ENCODE data around the gene PIK3R6.

The PIK3R6 gene

DNA sequence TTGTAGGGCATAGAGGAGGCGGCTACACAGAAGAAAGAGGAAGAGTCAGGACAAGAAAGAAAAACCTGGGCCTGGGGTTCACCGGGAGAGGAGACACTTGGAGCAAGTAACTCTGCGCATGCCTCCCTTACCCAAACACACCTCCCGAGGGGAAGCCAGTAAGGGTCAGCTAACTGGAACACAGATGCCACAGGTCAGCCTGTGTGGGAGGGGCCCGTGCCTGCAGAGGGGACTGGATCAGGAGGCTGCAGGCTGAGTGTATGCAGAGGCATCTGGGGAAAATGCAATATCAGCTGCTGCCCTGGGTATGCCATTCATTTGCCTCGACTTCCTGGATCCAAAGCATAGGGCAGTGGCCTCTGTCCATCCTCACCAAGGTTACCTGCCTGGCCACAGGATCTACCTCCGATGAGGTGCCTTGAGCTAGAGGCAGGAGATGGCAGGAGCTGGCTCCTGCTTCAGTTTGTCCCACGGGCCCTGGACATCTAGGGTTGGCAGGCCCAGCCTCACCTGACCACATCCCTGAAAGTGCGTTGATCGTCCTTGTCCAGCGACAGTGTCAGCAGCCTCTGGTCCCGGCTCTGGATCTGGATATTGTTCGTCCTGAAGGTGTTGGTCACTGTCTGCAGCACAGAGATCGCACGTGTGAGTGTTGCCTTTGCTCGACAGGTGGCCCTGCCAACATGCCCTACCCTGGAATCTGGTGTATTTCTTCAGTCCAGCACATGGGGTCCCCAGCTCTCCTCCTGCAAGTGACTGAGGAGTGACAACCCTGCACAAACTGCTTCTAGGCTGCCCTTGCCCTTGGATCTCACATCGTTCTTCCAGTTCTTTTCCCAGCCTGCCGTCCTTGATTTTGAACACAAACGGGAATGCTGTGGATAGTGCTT is 63.7 kb downstream of the PIK3R6 start:
- DNase-seq (ENCODE audit: low read depth): no peak
- no peak overlapping the region for H3K4me3 ChIP-seq (ENCODE audit: control insufficient read depth, low read depth, low read length)
- no peak for TF ChIP-seq CTCF (conservative IDR thresholded peaks at IDR 0.05; ENCODE audit: control insufficient read depth, insufficient read depth, low read depth, low read length)

GRCh38 chr17:8801135-8801840 is 66.2 kb downstream of the PIK3R6 start:
- H3K4me3 ChIP-seq (ENCODE audit: control insufficient read depth, low read depth, low read length): no peak overlapping the region
- no peak for DNase-seq (ENCODE audit: low read depth)
- no peak for TF ChIP-seq CTCF (conservative IDR thresholded peaks at IDR 0.05; ENCODE audit: control insufficient read depth, insufficient read depth, low read depth, low read length)

DNA sequence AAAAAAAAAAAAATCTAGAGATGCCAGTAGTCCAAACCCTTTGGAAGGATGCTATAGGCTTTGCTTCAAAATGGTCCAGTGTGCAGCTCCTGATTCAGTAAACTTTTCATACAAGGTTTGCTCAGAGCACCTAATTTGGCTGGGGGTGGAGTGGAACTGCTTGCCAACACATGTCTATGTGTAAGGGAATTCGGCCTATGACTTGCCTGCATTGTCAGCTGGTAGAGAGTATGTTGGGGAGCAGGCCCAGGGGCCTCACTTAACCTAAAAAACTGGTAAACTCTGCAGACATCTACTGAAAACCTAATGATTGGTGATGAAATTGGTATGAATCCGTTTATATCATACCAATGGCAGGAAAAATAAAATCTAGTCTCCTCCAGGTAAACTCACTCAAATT is 66.8 kb downstream of the PIK3R6 start:
- DNase-seq (ENCODE audit: low read depth): no peak
- no peak overlapping the region for H3K4me3 ChIP-seq (ENCODE audit: control insufficient read depth, low read depth, low read length)
- TF ChIP-seq CTCF (conservative IDR thresholded peaks at IDR 0.05; ENCODE audit: control insufficient read depth, insufficient read depth, low read depth, low read length): no peak

DNA sequence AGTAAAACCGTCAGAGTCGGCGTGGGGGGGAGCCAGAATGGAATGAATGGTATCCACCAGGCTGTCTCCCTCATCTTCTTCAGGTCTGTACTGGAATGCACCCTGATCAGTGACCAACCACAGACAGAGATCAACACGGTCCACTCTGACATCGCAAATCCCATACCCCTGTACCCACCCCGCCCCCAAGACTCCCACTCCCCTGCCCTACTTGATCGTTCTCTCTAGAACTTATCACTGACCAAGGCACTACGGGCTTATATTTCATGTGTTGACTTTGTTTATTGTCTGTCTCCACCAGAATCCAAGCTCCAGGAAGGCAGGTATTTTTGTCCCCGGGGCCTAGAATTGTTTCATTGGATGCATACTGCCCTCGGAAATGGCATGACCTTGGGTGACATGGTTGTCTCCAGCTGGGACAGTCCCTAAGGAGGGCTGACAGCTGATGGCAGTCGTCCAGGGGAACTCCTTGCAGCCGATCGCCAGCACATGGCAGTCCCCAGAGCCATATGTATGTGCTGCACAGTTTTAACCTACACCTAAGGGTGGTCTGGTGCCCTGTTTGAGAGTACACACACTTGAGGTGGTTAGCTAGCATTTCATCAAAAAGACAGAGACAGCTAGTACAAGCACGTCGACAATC is 67.8 kb downstream of the PIK3R6 start:
- TF ChIP-seq CTCF (conservative IDR thresholded peaks at IDR 0.05; ENCODE audit: control insufficient read depth, insufficient read depth, low read depth, low read length): no peak
- no peak for DNase-seq (ENCODE audit: low read depth)
- no peak overlapping the region for H3K4me3 ChIP-seq (ENCODE audit: control insufficient read depth, low read depth, low read length)

DNA sequence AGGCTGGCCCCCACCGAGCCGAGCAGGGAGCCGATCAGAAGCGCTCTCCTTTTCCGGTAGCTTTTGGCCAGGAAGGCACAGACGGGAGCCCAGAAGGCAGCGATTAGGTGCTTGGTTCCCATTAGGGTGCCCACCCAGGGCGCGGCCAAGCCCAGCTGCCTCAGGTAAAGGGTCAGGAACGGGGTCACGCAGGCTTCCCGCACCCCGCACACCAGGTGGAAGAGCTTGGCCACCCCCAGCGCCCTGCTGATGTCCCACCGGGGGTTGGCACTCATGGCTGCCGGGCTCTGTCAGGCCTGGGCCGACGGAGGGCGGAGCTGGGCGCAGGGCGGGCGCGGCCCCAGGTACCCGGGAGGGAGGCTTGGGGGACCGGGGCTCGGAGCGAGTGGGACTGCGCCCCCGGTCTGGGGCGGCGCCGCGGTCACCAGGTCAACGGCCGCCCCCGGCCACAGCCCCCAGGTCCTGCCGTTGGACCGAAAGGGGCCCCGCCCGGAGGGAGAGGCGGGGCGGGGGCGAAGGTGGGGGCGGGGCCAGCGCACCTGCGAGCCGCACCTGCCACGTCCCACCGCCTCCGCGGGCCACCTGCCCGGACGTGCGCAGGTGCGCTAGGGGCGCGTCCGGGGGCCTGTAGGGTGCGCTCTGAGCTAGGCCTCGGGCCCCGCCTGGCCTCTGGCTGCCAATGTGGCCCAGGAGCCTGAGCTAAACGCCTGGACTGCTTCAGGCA is 68.5 kb downstream of the PIK3R6 start, which contains the start of gene MFSD6L:
Gene MFSD6L (minus strand): TSS at position 520 of the 724 bp plus-strand sequence. CDS start 245 bp downstream, at position 275.
- no peak for DNase-seq (ENCODE audit: low read depth)
- H3K4me3 ChIP-seq (ENCODE audit: control insufficient read depth, low read depth, low read length): no peak within 1 kb of the TSS
- no peak for TF ChIP-seq CTCF (conservative IDR thresholded peaks at IDR 0.05; ENCODE audit: control insufficient read depth, insufficient read depth, low read depth, low read length)
